GM23338 (cell line): ENCODE data around the gene IPCEF1. TPM values are rescaled to one million over a fixed set of nuclear protein-coding genes. Genes with fewer than 3 reads are reported as not detected.
A peak's percentile ranks its signal among the peaks of the same experiment; 100 is the strongest.

ENCODE experiments used
- ATAC-seq: fragments of 200-7000 bp; cut with Tn5 transposase; 3 replicates; pipeline ENCODE4 v1.9.1; 2020
- DNase-seq: peaks from one replicate; pipeline ENCODE4 v3.0.0-alpha.2; 2015; ENCODE audit warnings: low spot score
- H2AFZ ChIP-seq: fragments of 200-600 bp; sonication (generic); 2 replicates; pipeline ENCODE4 v1.8.0; 2016; ENCODE audit warnings: antibody characterized with exemption, mild to moderate bottlenecking, moderate library complexity
- H3F3A ChIP-seq: fragments of 200-600 bp; sonication (generic); replicated peaks from 2 replicates; pipeline ENCODE4 v1.8.0; 2017; ENCODE audit warnings: antibody characterized with exemption, mixed run types, low read depth
- H3K27ac ChIP-seq: fragments of 200-600 bp; sonication (generic); 2 replicates; pipeline ENCODE4 v1.6.1; 2016; ENCODE audit warnings: low read depth
- H3K27me3 ChIP-seq: fragments of 200-600 bp; sonication (generic); 2 replicates; pipeline ENCODE4 v1.8.0; 2016; ENCODE audit warnings: mild to moderate bottlenecking, mixed run types, moderate library complexity; ENCODE audit not compliant: insufficient read depth
- H3K36me3 ChIP-seq: fragments of 200-600 bp; sonication (generic); 2 replicates; pipeline ENCODE4 v1.8.0; 2016; ENCODE audit warnings: mild to moderate bottlenecking; ENCODE audit not compliant: insufficient read depth
- H3K4me1 ChIP-seq: fragments of 200-600 bp; sonication (generic); 2 replicates; pipeline ENCODE4 v1.8.0; 2016; ENCODE audit warnings: mild to moderate bottlenecking, moderate library complexity; ENCODE audit not compliant: insufficient read depth
- H3K4me2 ChIP-seq: fragments of 200-600 bp; sonication (generic); 2 replicates; pipeline ENCODE4 v1.7.1; 2017; ENCODE audit warnings: mixed run types
- H3K4me3 ChIP-seq: fragments of 200-600 bp; sonication (generic); 2 replicates; pipeline ENCODE4 v1.6.1; 2016; ENCODE audit warnings: mixed run types
- H3K79me2 ChIP-seq: fragments of 200-600 bp; sonication (generic); replicated peaks from 2 replicates; pipeline ENCODE4 v1.8.0; 2017; ENCODE audit warnings: mild to moderate bottlenecking; ENCODE audit not compliant: insufficient read depth
- H3K9me2 ChIP-seq: fragments of 200-600 bp; sonication (generic); 2 replicates; pipeline ENCODE4 v1.8.0; 2017; ENCODE audit not compliant: insufficient read depth
- H4K20me1 ChIP-seq: fragments of 200-600 bp; sonication (generic); replicated peaks from 2 replicates; pipeline ENCODE4 v1.8.0; 2017; ENCODE audit warnings: mild to moderate bottlenecking; ENCODE audit not compliant: insufficient read depth
- H3K27ac Mint-ChIP-seq: 2 replicates; pipeline ENCODE4 v1.8.0; 2020; ENCODE audit warnings: inconsistent platforms, mild to moderate bottlenecking, moderate library complexity, mixed read lengths
- H3K27me3 Mint-ChIP-seq: 3 replicates; pipeline ENCODE4 v1.8.0; 2022; ENCODE audit warnings: low read depth, mild to moderate bottlenecking, moderate library complexity, mixed read lengths, inconsistent platforms; ENCODE audit not compliant: insufficient read depth, poor library complexity
- H3K36me3 Mint-ChIP-seq: 3 replicates; pipeline ENCODE4 v1.8.0; 2021; ENCODE audit warnings: low read depth, mild to moderate bottlenecking, inconsistent platforms, moderate library complexity, mixed read lengths
- H3K4me1 Mint-ChIP-seq: 3 replicates; pipeline ENCODE4 v1.8.0; 2020; ENCODE audit warnings: mild to moderate bottlenecking, inconsistent platforms, mixed read lengths
- H3K4me3 Mint-ChIP-seq: 3 replicates; pipeline ENCODE4 v1.8.0; 2021; ENCODE audit warnings: moderate library complexity, mild to moderate bottlenecking, inconsistent platforms, mixed read lengths
- H3K9me3 Mint-ChIP-seq: 3 replicates; pipeline ENCODE4 v1.8.0; 2020; ENCODE audit warnings: moderate library complexity, mild to moderate bottlenecking, inconsistent platforms, mixed read lengths
- CTCF ChIP-seq, 2 experiments: fragments of 200-600 bp in 1 of 2; sonication (generic) in 1 of 2; conservative IDR thresholded peaks; 2 replicates each; pipeline versions ENCODE4 v1.5.1 to v1.6.1; 2016 to 2017; ENCODE audit warnings: antibody characterized with exemption in 2 of 2, low read depth in 2 of 2, mild to moderate bottlenecking in 2 of 2, moderate library complexity in 1 of 2
- ETS1 ChIP-seq: IDR thresholded peaks from 2 replicates; pipeline ENCODE4 v1.6.1; 2016; ENCODE audit warnings: antibody characterized with exemption
- EZH2 ChIP-seq: fragments of 200-600 bp; sonication (generic); IDR thresholded peaks from one replicate; pipeline ENCODE4 v1.8.0; 2017; ENCODE audit warnings: antibody characterized with exemption, mild to moderate bottlenecking, low read depth; ENCODE audit not compliant: unreplicated experiment
- JUNB ChIP-seq: IDR thresholded peaks from one replicate; pipeline ENCODE4 v1.6.1; 2016; ENCODE audit warnings: antibody characterized with exemption; ENCODE audit not compliant: unreplicated experiment
- NANOG ChIP-seq: IDR thresholded peaks from 2 replicates; pipeline ENCODE4 v1.6.1; 2016; ENCODE audit warnings: antibody characterized with exemption, borderline replicate concordance
- REST ChIP-seq: IDR thresholded peaks from one replicate; pipeline ENCODE4 v1.6.1; 2018; ENCODE audit warnings: antibody characterized with exemption; ENCODE audit not compliant: unreplicated experiment
- STAT1 ChIP-seq: IDR thresholded peaks from one replicate; pipeline ENCODE4 v1.6.1; 2016; ENCODE audit warnings: antibody characterized with exemption; ENCODE audit not compliant: unreplicated experiment
- ZNF114 ChIP-seq: fragments of 250-450 bp; sonication (Bioruptor Pico); IDR thresholded peaks from 2 replicates; pipeline ENCODE4 v1.5.0; 2020; ENCODE audit warnings: mild to moderate bottlenecking, moderate library complexity
- polyA plus RNA-seq: library from polyadenylated mRNA; unstranded; fragments of >200 nt; fragmentation: Nextera tagmentation; extraction: Ambion mirVana; gene quantifications from 2 replicates; pipeline ENCODE4 v1.2.1, GENCODE V29; 2016
- total RNA-seq: library from RNA; depleted of rRNA; stranded (reverse); fragments of >200 nt; shearing (Covaris generic); gene quantifications from 2 replicates; pipeline ENCODE4 v1.2.3, GENCODE V29; 2014

Gene IPCEF1
- total and polyA plus RNA-seq, 2 experiments from 2014 or later: 0.15 to 1.8 TPM

- TF ChIP-seq REST (no peak), ZNF114 (CRISPR knock-in tag) (no peak), STAT1 (no peak), NANOG (no peak), CTCF (conservative IDR thresholded peaks at IDR 0.05; ENCODE audit: low read depth in 2 of 2) (no peak), JUNB (no peak)
Measured at GRCh38 chr6:154381548-154381947, 24.9 kb upstream of the IPCEF1 start (continued).

GRCh38 chr6:154380741-154381140 lies 24.1 kb upstream of the IPCEF1 start:
- H3K27me3 ChIP-seq: no peaks in the 10 kb centered on the region
- DNase-seq (no peak), ATAC-seq (no peak)
- H3K27ac ChIP-seq: no peak overlapping the region
- no peaks in the 10 kb centered on the region for H3K79me2 ChIP-seq
- H3K4me2 ChIP-seq: no peak overlapping the region
- no peaks in the 10 kb centered on the region for H3K9me3 Mint-ChIP-seq
- H4K20me1 ChIP-seq: no peaks in the 10 kb centered on the region
- no peaks in the 10 kb centered on the region for H3K4me1 ChIP-seq
- H3F3A ChIP-seq: no peaks in the 10 kb centered on the region
- peaks cover 9% of the 10 kb centered on the region for H3K4me1 Mint-ChIP-seq
- H3K36me3 ChIP-seq: no peaks in the 10 kb centered on the region
- no peaks in the 10 kb centered on the region for H3K36me3 Mint-ChIP-seq
- TF ChIP-seq EZH2: no peak
- TF ChIP-seq ZNF114 (CRISPR knock-in tag): no peak
- TF ChIP-seq ETS1: no peak
- TF ChIP-seq CTCF (conservative IDR thresholded peaks at IDR 0.05; ENCODE audit: low read depth in 2 of 2): no peak
- peaks cover 2% of the 10 kb centered on the region for H3K27me3 Mint-ChIP-seq
- H3K4me3 Mint-ChIP-seq: no peak overlapping the region
- H3K4me3 ChIP-seq: no peak overlapping the region
- no peak overlapping the region for H3K27ac Mint-ChIP-seq
- H3K9me2 ChIP-seq: no peaks in the 10 kb centered on the region
- peak overlapping the region; percentile 59; the same call in 1 of the 2 replicates for H2AFZ ChIP-seq
